MM.1S (cell line): ENCODE results near the gene HMGB3.

Experiments
- DNase-seq: peaks from one replicate; pipeline ENCODE4 v3.0.0-alpha.2; 2015
- H2AFZ ChIP-seq: fragments of 300-600 bp; sonication (generic); 2 replicates; pipeline ENCODE4 v1.6.0; 2016; ENCODE audit warnings: antibody characterized with exemption, low read length
- H3F3A ChIP-seq: fragments of 300-600 bp; sonication (generic); 2 replicates; pipeline ENCODE4 v1.6.1; 2016; ENCODE audit warnings: mild to moderate bottlenecking, antibody characterized with exemption, low read length, moderate library complexity, mixed read lengths; ENCODE audit not compliant: insufficient read depth
- H3K27ac ChIP-seq: fragments of 300-600 bp; sonication (generic); 2 replicates; pipeline ENCODE4 v1.5.1; 2016; ENCODE audit warnings: mild to moderate bottlenecking, low read length
- H3K27me3 ChIP-seq: fragments of 300-600 bp; sonication (generic); replicated peaks from 2 replicates; pipeline ENCODE4 v1.6.0; 2016; ENCODE audit warnings: low read length; ENCODE audit not compliant: insufficient read depth
- H3K36me3 ChIP-seq: fragments of 300-600 bp; sonication (generic); replicated peaks from 2 replicates; pipeline ENCODE4 v1.6.1; 2016; ENCODE audit warnings: mild to moderate bottlenecking, low read length, mixed read lengths; ENCODE audit not compliant: insufficient read depth
- H3K4me1 ChIP-seq: fragments of 300-600 bp; sonication (generic); 2 replicates; pipeline ENCODE4 v1.6.1; 2016; ENCODE audit warnings: low read length, mixed read lengths
- H3K4me2 ChIP-seq: fragments of 300-600 bp; sonication (generic); 2 replicates; pipeline ENCODE4 v1.6.0; 2016; ENCODE audit warnings: low read depth, low read length
- H3K4me3 ChIP-seq: fragments of 300-600 bp; sonication (generic); 2 replicates; pipeline ENCODE4 v1.5.1; 2016; ENCODE audit warnings: low read length, mixed read lengths
- H3K79me2 ChIP-seq: fragments of 300-600 bp; sonication (generic); 2 replicates; pipeline ENCODE4 v1.6.1; 2016; ENCODE audit warnings: mixed run types, low read length, mixed read lengths
- H3K9ac ChIP-seq: fragments of 300-600 bp; sonication (generic); 2 replicates; pipeline ENCODE4 v1.6.1; 2016; ENCODE audit warnings: low read length, mixed read lengths
- H3K9me2 ChIP-seq: fragments of 300-600 bp; sonication (generic); replicated peaks from 2 replicates; pipeline ENCODE4 v1.6.1; 2016; ENCODE audit warnings: mild to moderate bottlenecking, low read length, mixed read lengths; ENCODE audit not compliant: insufficient read depth
- H3K9me3 ChIP-seq: fragments of 300-600 bp; sonication (generic); replicated peaks from 2 replicates; pipeline ENCODE4 v1.6.1; 2016; ENCODE audit warnings: mild to moderate bottlenecking, low read length, mixed read lengths; ENCODE audit not compliant: insufficient read depth
- H4K20me1 ChIP-seq: fragments of 300-600 bp; sonication (generic); 2 replicates; pipeline ENCODE4 v1.6.1; 2016; ENCODE audit warnings: mild to moderate bottlenecking, low read length, moderate library complexity, mixed read lengths; ENCODE audit not compliant: insufficient read depth
- CTCF ChIP-seq: fragments of 300-600 bp; sonication (generic); IDR thresholded peaks from 2 replicates; pipeline ENCODE4 v1.5.1; 2016; ENCODE audit warnings: antibody characterized with exemption, low read length, mixed read lengths
- EZH2 ChIP-seq: fragments of 300-600 bp; sonication (generic); optimal IDR thresholded peaks from 2 replicates; pipeline ENCODE3; 2017; ENCODE audit warnings: low read depth, mild to moderate bottlenecking, antibody characterized with exemption, low read length, mixed read lengths
- EZH2phosphoT487 ChIP-seq: fragments of 300-600 bp; sonication (generic); IDR thresholded peaks from 2 replicates; pipeline ENCODE4 v1.6.1; 2018; ENCODE audit warnings: antibody characterized with exemption, low read length

The HMGB3 gene

GRCh38 chrX:150982788-150983520 is at the start of gene HMGB3:
Gene HMGB3 (plus strand): TSS chrX:150983335. CDS start chrX:150985600, 2,265 bp downstream.
- Histone ChIP-seq H3K27ac (peak within 1 kb of the TSS; percentile 49; the same call in 1 of the 2 replicates), H3K4me2 (peak within 1 kb of the TSS; percentile 81), H3K4me1 (0 out of 2 replicates have a peak, but pooled peaks cover 3% of the 10 kb centered on the region), H3K4me3 (peak within 1 kb of the TSS; percentile 69), H3K9me3 (no peaks in the 10 kb centered on the region), H3K79me2 (peaks cover 12% of the 10 kb centered on the region), H2AFZ (peak within 1 kb of the TSS; percentile 74), H3K36me3 (no peaks in the 10 kb centered on the region), H3F3A (no peaks in the 10 kb centered on the region), H3K9me2 (no peaks in the 10 kb centered on the region), H4K20me1 (no peaks in the 10 kb centered on the region), H3K9ac (peak within 1 kb of the TSS; percentile 52), H3K27me3 (no peaks in the 10 kb centered on the region)
- no peak for TF ChIP-seq EZH2phosphoT487
- no peak for TF ChIP-seq EZH2
- no peak for TF ChIP-seq CTCF
- peak; percentile 91 for DNase-seq

- Histone ChIP-seq H3K4me2 (no peak overlapping the region), H3K27me3 (no peaks in the 10 kb centered on the region), H3K9me3 (no peaks in the 10 kb centered on the region), H3K27ac (no peak overlapping the region), H2AFZ (no peak overlapping the region), H3K9me2 (no peaks in the 10 kb centered on the region), H3K79me2 (no peaks in the 10 kb centered on the region), H3K4me3 (no peak overlapping the region), H3F3A (no peaks in the 10 kb centered on the region), H3K4me1 (no peaks in the 10 kb centered on the region), H4K20me1 (no peaks in the 10 kb centered on the region), H3K9ac (no peak overlapping the region), H3K36me3 (no peaks in the 10 kb centered on the region)
- TF ChIP-seq CTCF, result no peak
- TF ChIP-seq EZH2phosphoT487, result no peak
- TF ChIP-seq EZH2, result no peak
- DNase-seq, result no peak
Observed at GRCh38 chrX:150933945-150934350, 49.2 kb upstream of the HMGB3 start.

GRCh38 chrX:150934453-150934852 is 48.7 kb upstream of the HMGB3 start:
- Histone ChIP-seq H3K9ac (no peak overlapping the region), H3K4me3 (no peak overlapping the region), H3K4me2 (no peak overlapping the region), H3K9me2 (no peaks in the 10 kb centered on the region), H3F3A (no peaks in the 10 kb centered on the region), H3K27me3 (no peaks in the 10 kb centered on the region), H2AFZ (no peak overlapping the region), H3K36me3 (no peaks in the 10 kb centered on the region), H3K9me3 (no peaks in the 10 kb centered on the region), H3K27ac (no peak overlapping the region), H4K20me1 (no peaks in the 10 kb centered on the region), H3K4me1 (no peaks in the 10 kb centered on the region), H3K79me2 (no peaks in the 10 kb centered on the region)
- TF ChIP-seq EZH2 (no peak), EZH2phosphoT487 (no peak), CTCF (no peak)
- DNase-seq, result no peak
